HK-2 (cell line): ENCODE results near the gene CXCL8.
"Not testable (repeated sequence)": the region's sequence is repeated elsewhere in the genome, so short reads cannot be mapped to it uniquely, and the experiment has no call there.

ENCODE experiments used
- DNase-seq: peaks from one replicate; pipeline ENCODE4 v3.0.0-alpha.2; 2018; ENCODE audit not compliant: unreplicated experiment

The CXCL8 gene

DNA sequence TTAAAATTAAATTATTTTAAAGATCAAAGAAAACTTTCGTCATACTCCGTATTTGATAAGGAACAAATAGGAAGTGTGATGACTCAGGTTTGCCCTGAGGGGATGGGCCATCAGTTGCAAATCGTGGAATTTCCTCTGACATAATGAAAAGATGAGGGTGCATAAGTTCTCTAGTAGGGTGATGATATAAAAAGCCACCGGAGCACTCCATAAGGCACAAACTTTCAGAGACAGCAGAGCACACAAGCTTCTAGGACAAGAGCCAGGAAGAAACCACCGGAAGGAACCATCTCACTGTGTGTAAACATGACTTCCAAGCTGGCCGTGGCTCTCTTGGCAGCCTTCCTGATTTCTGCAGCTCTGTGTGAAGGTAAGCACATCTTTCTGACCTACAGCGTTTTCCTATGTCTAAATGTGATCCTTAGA lies at the start of gene CXCL8:
TSS of gene CXCL8 (plus strand) at position 217 of the 426 bp plus-strand sequence. CDS start at position 307, 90 bp downstream.
- peak; percentile 77 for DNase-seq

- DNase-seq = not testable (repeated sequence)
These were observed 49.2 kb upstream of the CXCL8 start for GRCh38 chr4:73691201-73691600.

DNA sequence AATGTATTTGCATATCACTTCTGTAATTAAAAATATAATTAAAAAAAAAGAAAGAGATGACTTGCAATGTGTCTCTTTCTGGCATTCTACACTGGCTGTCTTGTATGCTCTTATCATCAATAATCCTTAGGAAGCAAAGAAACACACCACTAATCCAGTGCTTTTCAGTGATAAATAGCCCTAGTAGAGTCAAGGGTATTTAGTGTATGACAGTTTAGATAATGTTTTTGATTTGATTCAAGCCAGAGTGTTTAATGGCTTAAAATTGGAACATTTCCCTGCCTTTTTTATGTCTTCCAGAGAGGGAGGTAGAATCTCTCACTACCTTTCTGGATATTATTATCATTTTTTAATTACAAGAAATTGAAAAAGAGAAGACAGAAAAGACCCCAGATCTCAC lies 48.6 kb upstream of the CXCL8 start:
- DNase-seq = no peak

DNA sequence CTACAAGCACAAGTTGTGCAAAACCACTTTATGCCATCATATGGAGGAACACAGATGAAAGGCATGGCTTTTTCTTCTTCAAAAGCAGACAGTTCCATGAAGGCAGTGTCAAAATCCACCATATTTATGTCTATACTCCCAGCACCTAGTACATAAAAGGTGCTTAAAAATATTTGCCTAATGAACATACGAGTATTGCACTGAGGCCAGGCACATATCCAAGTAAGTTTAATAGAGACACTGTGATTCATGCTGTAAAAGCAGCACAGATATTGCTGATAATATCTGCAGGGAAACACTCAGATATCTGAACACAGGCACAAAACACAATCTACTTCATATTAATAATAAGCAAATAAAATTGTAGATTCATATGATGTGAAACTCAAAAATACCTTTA lies 48.1 kb upstream of the CXCL8 start:
- no peak for DNase-seq

DNA sequence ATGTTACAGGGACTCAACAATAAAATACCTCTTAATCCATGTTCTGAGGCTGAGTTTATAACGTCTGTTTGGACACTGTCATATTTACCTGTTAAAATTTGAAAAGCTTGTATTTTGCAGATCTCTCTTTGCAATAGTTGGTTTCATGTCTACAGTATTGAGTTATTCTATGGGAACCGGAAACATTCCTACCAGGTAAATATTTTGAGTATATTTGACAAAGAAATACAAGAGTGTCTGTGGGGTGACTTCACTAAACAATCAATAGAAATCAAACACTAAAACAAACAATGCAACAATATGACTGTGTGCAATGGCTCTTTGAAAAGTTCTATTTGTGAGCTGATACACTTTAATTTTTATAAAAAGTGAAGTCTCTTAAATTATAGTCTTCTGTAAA lies 47.7 kb upstream of the CXCL8 start:
- DNase-seq = no peak

- DNase-seq = no peak
These were observed 46.6 kb upstream of the CXCL8 start for GRCh38 chr4:73693811-73694210.

DNA sequence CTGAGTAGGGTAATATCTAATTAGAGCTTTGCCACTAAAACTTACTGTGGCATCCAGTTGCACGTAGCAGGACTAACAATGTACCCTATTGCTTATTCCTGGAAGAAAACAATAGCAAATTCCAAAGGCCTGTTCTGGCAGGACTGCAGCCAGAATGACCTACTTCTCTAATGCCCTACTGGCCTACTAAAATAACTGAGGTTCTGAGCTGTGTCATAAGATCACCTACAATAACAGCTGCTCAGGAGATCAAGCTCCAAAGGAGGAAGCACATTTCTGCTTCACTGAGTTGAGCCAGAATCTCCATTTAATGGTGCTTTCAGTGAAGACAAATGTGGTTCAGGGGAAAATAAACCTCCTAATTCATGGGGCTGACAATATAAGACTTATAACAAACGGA lies 42.2 kb upstream of the CXCL8 start:
- DNase-seq = no peak

- DNase-seq = no peak
These were observed 39.3 kb upstream of the CXCL8 start for GRCh38 chr4:73701116-73701515.

- DNase-seq = no peak
These were observed 37.5 kb upstream of the CXCL8 start for GRCh38 chr4:73702796-73703287.

DNA sequence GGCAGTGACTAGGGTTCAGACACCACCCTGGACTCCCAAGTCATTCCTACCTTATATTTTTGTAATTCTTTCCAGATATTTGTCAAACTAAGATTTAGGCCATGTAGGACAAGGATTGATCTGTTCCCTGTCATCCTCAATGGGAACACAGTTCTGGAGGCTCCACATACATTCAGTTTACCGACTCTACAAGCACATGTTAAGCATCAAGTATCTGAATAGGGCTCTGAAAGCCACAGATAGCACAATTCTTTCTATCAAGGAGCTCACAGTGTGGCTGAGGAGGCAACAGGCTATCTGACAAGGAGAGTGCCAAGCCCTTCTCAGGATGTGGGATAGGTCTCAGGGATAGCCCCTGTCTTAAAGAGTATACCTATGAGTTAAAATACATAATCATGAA lies 37.0 kb upstream of the CXCL8 start:
- no peak for DNase-seq

- peak; percentile 72 for DNase-seq
These were observed 35.9 kb upstream of the CXCL8 start for GRCh38 chr4:73704314-73705055.

GRCh38 chr4:73705056-73705432 lies 35.3 kb upstream of the CXCL8 start:
- DNase-seq = peak; percentile 66

GRCh38 chr4:73705721-73706120 lies 34.6 kb upstream of the CXCL8 start:
- no peak for DNase-seq

DNA sequence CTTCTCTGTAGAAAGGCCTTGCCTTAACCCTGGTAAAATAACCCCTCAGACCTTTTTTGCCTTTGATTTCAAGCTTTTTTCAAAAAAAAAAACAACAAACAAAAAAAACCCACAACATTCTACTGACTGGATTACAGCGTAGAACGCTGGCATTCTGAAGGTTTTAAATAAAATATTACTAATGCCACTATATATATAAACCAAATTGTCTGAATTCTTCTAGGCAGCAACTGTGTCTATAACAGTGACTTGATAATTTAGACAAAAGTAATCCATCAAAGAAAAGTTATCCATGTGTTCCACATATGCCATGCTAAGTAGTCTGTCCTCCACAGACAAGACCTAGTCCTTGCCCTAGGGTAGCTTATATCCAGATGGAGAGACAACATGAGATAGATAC lies 33.6 kb upstream of the CXCL8 start:
- no peak for DNase-seq

- no peak for DNase-seq
These were observed 33.0 kb upstream of the CXCL8 start for GRCh38 chr4:73707269-73707875.

DNA sequence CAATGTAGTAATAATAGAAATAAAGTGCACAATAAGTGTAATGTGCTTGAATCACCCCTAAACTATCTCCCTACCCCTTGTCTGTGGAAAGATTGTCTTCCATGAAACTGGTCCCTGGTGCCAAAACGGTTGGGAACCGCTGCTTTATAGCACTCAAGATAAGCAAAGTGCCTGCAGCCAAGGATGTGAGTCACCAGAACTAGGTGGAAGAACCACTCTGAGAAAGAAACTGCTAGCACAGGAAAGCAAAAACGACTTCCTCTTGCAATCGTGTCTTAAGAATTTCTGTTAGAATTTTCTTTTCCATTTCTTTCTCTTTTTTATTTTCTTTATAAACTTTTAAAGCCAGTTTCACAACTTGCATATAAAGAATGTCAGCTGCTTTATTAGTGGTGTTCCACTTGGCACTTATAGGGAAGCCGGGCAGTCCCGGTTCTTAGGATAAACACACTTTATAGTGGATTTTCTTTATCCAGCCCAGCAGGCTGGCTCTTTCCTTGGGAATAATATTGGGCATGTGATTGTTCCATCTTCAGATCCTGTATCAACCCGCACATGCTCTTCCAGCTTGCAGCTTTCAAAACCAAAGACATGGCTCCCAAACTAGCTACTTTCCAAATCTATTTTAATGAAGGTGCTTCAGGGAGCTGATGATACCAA lies 32.3 kb upstream of the CXCL8 start:
- peak; percentile 41 for DNase-seq

DNA sequence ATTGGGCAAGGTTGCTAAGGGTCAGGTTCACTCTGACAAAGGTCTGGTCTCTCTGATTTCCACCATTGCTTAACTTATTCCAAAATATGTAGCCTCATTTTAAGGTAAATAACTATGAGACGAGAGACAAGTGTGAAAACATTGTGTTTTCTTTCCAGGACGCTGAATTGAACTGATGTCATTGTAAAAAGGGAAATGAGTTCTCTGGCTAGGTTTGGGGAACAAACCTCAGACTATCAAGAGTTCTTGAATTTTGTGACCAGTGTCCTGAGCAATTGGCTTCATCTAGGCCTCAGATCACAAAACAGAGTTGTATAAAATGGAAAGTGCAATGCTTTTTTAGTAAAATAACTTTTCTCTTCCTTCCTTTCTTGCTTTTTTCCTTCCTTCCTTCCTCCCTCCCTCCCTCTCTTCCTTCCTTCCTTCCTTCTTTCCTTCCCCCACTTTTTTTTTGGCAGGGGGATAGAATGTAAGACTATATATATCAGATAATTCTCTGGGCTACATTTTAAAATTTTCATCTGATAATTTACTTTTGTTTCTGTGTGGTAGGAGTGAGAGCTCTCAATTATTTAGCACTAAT lies 30.8 kb upstream of the CXCL8 start:
- no peak for DNase-seq

DNA sequence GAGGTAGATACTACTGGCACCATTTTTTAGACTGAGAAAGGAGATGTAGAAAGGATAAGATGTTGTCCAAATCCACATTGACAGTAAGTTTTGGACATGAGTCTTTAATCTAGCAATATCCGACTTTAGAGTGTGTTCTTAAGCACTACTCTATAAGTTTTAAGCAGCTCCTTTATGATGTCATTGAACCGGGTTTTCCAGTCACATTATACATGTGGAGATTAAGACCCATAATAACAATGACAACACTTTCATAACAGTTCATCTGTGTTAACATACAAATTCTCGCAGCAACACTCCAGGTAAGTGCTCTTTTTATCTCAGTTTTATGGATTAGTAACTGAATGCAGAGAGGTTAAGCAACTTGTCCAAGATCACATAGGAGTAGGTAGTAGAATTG lies 30.3 kb upstream of the CXCL8 start:
- DNase-seq = no peak

DNA sequence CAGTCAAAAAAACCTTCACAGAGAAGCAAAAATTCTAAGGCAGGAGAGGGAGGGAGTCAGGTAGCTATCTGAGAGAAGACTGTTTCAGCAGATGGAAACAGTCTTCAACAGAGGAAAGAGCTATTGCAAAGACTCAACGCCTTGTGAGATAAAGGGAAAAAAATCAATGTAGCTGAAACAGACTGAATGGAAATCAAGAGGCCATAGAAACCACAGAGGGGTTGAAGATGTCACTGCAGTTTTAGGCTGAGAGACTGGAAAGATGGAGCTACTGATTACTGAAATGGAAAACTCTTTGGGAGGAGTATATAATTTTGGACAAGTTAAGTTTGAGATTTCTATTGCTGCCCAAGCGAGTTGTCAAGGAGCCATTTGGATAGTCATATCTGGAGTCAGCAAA lies 28.4 kb upstream of the CXCL8 start:
- no peak for DNase-seq

DNA sequence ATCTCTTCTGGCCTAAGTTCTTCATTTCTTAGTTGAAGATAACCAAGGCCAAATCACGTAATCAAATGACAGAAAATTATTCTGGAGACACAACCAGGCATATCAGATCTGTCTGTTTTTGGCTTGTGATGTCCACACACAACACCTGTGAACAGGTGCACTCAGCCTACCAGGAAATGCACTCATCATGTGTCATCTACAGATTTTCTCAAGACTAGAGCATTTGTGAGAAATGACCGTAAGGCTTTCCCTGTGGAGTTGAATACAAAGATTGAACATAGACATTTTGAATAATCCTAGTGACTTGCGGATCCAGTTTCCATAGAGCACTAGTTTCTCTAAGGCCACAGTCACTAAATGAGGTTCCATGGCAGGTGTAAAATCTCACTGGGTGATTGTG lies 26.7 kb upstream of the CXCL8 start:
- DNase-seq = no peak

GRCh38 chr4:73714647-73715046 lies 25.7 kb upstream of the CXCL8 start:
- no peak for DNase-seq

GRCh38 chr4:73715659-73716058 lies 24.7 kb upstream of the CXCL8 start:
- no peak for DNase-seq
